ENCODE measurements around the gene UBTD2. TPM values are rescaled to one million over a fixed set of nuclear protein-coding genes. Genes with fewer than 3 reads are reported as not detected.
A peak's percentile ranks its signal among the peaks of the same experiment; 100 is the strongest.

UBTD2 gene
- total RNA-seq, 1 experiment from 2014 or later, result 42.6 TPM

DNA sequence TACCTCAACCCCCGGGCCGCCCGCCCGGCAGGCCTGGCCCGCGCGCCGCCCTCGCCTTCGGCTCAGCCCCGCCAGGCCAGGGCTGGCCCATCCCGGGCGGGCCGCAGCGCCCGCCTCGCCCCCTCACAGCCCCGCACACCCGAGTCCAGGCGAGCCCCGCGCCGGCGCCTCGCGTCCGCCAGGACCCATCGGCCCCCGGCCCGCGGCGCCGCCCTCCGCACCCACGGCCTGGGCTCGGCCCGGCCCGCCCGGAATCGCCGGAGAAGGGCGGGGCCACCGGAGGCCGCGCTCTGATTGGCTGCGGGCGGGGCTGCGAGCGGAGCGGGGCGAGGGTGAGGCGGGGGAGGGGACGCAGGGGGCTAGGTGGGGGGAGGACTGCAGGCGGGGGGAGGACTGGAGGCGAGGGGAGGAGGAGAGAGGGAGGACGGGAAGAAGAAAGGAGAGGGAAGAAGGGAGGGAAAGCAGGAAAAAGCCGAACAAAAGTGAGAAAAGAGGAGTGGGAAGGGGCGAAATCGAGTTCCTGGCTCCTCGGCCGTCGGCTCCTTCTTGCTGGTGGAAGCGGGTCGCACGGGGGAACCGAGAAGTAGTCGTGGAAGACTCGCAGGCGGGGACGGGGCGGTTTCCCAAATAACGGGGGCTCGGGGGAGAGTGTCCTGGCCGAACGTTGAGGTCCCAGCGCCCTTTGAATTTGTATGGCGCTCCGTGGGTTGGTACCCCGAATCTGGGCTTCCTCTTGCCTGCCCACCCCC lies 472 bp upstream of the UBTD2 start:
- peak; percentile 87 for DNase-seq
- no peak overlapping the region for H3K56ac ChIP-seq (ENCODE audit: insufficient read length, low read depth, low read length)

More for the DNA sequence above, 472 bp upstream of the UBTD2 start:
- H2AFZ ChIP-seq (ENCODE audit: low read length), result no peak overlapping the region
- peaks cover 6% of the 10 kb centered on the region for H3K23me2 ChIP-seq (ENCODE audit: insufficient read length, low read depth, low read length, poor library complexity, severe bottlenecking)
- H3K18ac ChIP-seq (ENCODE audit: insufficient read length, low read depth, low read length), result peak overlapping the region; percentile 78
- TF ChIP-seq, protein P1, sequence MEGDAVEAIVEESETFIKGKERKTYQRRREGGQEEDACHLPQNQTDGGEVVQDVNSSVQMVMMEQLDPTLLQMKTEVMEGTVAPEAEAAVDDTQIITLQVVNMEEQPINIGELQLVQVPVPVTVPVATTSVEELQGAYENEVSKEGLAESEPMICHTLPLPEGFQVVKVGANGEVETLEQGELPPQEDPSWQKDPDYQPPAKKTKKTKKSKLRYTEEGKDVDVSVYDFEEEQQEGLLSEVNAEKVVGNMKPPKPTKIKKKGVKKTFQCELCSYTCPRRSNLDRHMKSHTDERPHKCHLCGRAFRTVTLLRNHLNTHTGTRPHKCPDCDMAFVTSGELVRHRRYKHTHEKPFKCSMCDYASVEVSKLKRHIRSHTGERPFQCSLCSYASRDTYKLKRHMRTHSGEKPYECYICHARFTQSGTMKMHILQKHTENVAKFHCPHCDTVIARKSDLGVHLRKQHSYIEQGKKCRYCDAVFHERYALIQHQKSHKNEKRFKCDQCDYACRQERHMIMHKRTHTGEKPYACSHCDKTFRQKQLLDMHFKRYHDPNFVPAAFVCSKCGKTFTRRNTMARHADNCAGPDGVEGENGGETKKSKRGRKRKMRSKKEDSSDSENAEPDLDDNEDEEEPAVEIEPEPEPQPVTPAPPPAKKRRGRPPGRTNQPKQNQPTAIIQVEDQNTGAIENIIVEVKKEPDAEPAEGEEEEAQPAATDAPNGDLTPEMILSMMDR (conservative IDR thresholded peaks at IDR 0.05), result no peak
- no peak overlapping the region for H3K27ac ChIP-seq (ENCODE audit: insufficient read length, low read depth, low read length)
- no peak overlapping the region for H2BK12ac ChIP-seq (ENCODE audit: insufficient read length, low read depth, low read length)
- H3K14ac ChIP-seq (ENCODE audit: insufficient read depth, low read length), result peak overlapping the region; percentile 85; the same call in 1 of the 2 replicates
- H2BK5ac ChIP-seq (ENCODE audit: insufficient read length, low read length), result no peak overlapping the region
- Mint-ChIP-seq H3K9me3 (no peaks in the 10 kb centered on the region; a peak in 1 of 5 replicates), H3K27me3 (ENCODE audit: low read depth) (no peaks in the 10 kb centered on the region), H3K4me1 (peaks cover 30 to 34% of the 10 kb centered on the region in 2 experiments), H3K27ac (peak overlapping the region; percentile 97 to 99 (median 97)), H3K4me3 (peak overlapping the region; percentile 95 to 96), H3K36me3 (ENCODE audit: insufficient read depth in 1 of 3, low read depth in 3 of 3) (peaks cover 0 to 5% (median 0%) of the 10 kb centered on the region in 3 experiments; a peak in 1 of 7 replicates)
- no peaks in the 10 kb centered on the region for H3K27me3 ChIP-seq (ENCODE audit: insufficient read depth, low read length)
- peaks cover 4% of the 10 kb centered on the region; the same call in 1 of the 2 replicates for H3K4me1 ChIP-seq (ENCODE audit: insufficient read depth, low read length)
- no peak overlapping the region for H2BK15ac ChIP-seq (ENCODE audit: low read depth, low read length)
- H3K79me2 ChIP-seq (ENCODE audit: insufficient read depth, low read length), result peaks cover 33% of the 10 kb centered on the region; the same call in 1 of the 2 replicates
- no peak overlapping the region for H2AK5ac ChIP-seq (ENCODE audit: insufficient read length, low read length)
- no peak overlapping the region for H4K8ac ChIP-seq (replicated peaks; ENCODE audit: insufficient read length, low read depth, low read length)
- no peaks in the 10 kb centered on the region for H4K20me1 ChIP-seq (ENCODE audit: control insufficient read depth, insufficient read depth, insufficient read length)
- H3T11ph ChIP-seq (ENCODE audit: low read length), result no peak overlapping the region
- no peak overlapping the region for H3K23ac ChIP-seq (ENCODE audit: insufficient read length, low read depth, low read length)
- H3K9ac ChIP-seq (ENCODE audit: extremely low read depth, insufficient read length, low read length), result peak overlapping the region; percentile 73
- no peak overlapping the region for H4K5ac ChIP-seq (ENCODE audit: insufficient read length, low read depth, low read length)
- WGBS (ENCODE audit: extremely low coverage, insufficient read length, low lambda C conversion rate), result no CpG with 5 or more reads among the region's 79 CpGs
- no peak overlapping the region for H2BK20ac ChIP-seq (ENCODE audit: low read depth, low read length, poor library complexity, severe bottlenecking)
- peak overlapping the region; percentile 72 for H3K4me2 ChIP-seq (ENCODE audit: insufficient read depth, insufficient read length, low read length)
- no peak overlapping the region for H4K91ac ChIP-seq (ENCODE audit: insufficient read length, low read depth, low read length)
- H2BK120ac ChIP-seq (ENCODE audit: low read depth, low read length, poor library complexity, severe bottlenecking), result no peak overlapping the region
- no peaks in the 10 kb centered on the region for H3K79me1 ChIP-seq (ENCODE audit: insufficient read depth, low read depth, low read length, poor library complexity, severe bottlenecking)
- no peak overlapping the region; the same call in 1 of the 2 replicates for H3K4ac ChIP-seq (ENCODE audit: low read depth, low read length)
- H3K9me3 ChIP-seq (ENCODE audit: control insufficient read depth, low read depth, low read length), result no peaks in the 10 kb centered on the region
